HG02885 (cell line): ENCODE data around the gene LRRC75A.

Experiments used
- ATAC-seq: cut with Tn5 transposase; IDR thresholded peaks from one replicate; pipeline ENCODE4 v1.9.1; 2021; ENCODE audit warnings: mild to moderate bottlenecking; ENCODE audit not compliant: unreplicated experiment, poor library complexity

LRRC75A gene

DNA sequence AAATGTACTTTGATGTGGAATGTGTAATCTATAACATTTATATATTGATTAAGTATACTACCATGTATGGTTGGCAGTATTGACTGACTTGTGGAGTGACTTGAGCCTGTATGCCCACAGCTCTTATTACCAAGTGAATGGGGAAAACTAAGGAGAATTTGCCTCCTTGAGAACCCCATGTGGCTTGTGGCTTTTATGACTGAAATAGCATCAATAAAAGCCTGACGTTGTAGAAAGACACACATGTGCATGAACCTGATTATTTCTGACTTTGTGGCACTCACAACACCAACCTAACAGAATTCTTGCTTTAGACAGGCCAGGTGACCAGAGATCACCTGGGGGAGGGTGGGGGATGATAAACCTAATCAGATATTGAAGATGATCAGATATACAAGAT, 2.1 kb upstream of the LRRC75A start:
- ATAC-seq, result no peak

DNA sequence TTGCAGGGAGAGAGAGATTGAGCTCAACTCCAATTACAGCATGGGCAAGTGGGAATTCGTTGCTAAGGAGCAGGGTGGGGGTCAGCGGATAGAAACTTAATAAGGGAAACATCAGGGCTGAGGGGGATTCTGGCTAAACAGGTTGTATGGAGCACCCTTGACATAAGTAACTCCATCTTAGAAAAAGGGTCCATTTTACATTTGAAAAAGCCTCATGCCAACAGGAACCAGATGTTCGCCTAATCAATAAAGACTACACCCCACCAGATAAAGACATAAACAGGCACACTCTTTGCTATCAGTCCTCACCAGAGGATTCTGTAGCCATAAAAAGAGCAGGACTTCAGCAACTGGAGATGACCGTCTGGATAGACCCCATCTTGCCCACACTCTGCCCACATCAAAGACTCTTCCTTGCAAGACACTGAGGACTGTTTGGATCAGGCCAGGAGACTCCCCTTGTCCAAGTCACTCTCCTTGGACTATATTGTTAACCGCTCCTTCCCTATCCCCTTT, 1.6 kb upstream of the LRRC75A start:
- ATAC-seq, result no peak

DNA sequence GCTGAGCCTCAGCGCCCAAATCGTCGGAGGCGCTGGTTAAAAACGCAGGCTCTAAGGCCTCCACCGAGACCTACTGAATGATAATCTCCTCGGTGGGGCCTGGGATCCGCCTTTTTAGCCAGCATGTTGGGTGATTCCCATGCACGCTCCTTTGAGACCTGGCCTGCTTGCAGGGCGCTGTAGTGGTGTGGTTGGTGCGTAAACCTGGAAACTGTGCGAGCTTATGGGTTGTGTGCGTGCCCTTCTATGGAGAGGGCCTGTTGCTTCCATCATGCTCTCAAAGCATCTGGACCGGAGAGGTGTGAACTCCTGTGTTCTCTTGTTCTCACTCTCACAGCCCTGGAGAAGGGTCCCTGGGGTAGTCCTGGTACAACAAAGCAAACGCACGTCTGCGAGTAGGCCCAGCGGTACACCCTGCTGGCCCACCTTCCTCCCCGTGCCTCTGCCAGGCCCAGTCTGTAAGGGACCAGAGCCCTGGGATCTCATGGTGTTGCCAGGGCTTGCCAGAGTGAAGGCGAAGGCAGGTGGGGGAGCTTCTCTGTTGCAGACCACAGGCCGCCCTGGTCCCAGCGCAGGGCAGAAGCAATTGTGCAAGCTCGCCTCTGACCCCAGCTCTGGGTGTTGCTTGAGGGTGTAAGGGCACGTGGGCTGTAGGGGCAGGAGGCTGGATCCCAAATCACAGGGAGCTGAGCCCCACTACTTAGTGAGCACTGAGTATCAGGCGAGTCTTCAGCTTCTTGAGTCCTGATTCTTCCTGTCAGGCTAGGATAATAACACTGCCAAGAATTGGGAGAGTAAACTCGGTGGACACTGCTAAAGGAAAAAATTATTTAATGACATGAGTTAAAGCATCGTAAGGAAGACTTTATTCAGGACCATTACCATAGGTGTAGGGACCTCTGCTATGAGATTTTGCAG, 879 bp upstream of the LRRC75A start:
- no peak for ATAC-seq

DNA sequence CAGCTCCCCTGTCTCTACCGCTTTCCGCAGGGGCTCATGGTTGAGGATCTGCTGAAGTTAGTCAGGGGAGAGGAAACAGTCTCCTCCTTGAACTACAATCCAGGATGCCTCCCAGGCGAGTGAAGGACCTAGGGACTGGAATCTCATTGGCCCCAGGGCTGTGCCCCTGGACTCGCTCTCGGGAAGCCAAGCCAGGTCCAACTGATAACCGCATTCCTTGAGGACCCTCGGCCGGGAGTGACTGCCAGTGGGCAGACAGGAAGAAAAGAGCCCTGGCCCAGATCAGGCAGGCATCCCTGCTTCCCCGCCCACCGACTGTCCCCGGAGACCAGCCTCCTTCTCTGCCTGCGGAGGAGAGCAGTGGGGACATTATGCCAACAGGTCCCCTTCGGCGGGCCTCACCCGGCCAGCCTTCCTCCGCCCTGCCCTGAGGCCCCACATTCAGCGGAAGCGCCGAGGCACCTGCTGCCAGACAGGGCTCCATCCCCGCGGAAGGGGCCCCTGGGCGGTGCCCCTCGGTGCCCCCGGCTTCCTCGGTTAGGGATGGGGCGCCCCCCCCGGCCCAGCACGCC, 776 bp downstream of the LRRC75A start:
- ATAC-seq, result no peak

DNA sequence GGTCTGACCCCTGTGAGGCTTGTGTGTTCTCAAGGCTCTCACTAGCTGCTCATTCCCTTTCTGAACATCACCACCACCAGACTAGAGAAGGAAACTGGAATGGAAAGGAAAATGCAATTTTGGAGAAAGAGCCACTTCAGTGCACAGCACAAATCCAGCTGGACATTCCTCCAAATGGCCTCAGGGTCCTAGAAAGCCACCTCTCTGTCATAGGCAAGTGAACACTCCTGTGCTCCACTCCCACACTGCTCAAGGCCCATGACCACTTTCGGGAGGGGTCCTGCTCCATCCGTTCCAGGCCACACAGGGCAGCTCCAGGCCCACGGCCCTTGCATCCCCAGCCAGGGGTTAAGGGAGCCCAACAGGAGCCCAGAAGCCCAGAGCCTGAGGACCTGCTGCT, 2.6 kb downstream of the LRRC75A start:
- no peak for ATAC-seq

DNA sequence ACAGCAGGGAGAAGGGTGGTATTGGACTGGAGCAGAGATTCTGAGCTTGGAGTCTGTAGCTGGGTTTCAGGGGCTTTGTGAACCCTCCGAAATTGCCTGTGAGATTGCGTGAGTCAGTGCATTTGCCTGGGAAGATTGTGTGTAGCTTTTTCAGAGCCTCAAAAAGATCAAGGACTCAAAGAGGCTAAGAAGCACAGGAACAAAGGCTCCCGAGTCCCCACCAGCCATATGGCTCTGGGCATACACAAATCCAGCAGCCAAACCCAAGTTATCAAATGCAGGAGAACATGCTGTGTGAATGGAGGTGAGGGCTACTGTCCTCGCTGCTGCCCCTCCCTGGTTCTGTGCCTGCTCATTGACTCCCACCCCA, 3.0 kb downstream of the LRRC75A start:
- ATAC-seq, result no peak

DNA sequence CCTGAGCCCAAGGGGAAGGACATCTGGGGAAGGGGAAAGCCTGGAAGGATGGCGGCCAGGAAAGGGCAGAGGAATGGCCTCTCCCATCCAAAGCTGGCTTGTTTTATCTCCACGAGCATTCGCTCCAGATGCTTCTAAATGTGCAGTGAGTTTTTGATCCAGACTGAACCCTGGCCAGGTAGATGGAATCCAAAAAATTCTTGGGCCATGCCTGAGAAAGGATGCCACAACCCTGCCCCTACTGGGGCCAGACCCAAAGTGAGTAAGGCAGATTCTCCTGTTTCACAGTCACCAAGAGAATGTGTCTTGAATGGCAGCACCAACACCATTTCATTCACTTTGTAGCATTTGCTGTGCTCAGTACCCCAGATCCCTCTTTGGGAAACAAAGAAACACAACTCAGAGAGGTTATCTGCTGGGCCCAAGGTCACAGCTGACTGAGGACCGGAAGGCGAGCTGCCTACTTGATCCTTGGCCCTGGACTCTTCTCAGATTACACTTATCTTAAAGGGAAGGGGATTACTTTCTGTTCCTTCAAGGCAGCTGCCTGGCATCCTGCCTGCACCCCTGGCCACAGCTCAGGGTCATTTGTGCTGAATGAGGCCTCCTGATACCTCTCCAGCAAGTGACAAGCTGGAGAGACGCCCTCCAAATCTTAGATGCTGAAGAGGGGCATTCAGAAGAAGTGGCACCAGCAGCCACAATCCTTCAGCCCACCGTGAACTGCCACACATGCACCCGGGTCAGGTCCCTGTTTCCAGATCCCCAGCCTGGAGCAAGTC, 3.6 kb downstream of the LRRC75A start:
- ATAC-seq, result no peak

DNA sequence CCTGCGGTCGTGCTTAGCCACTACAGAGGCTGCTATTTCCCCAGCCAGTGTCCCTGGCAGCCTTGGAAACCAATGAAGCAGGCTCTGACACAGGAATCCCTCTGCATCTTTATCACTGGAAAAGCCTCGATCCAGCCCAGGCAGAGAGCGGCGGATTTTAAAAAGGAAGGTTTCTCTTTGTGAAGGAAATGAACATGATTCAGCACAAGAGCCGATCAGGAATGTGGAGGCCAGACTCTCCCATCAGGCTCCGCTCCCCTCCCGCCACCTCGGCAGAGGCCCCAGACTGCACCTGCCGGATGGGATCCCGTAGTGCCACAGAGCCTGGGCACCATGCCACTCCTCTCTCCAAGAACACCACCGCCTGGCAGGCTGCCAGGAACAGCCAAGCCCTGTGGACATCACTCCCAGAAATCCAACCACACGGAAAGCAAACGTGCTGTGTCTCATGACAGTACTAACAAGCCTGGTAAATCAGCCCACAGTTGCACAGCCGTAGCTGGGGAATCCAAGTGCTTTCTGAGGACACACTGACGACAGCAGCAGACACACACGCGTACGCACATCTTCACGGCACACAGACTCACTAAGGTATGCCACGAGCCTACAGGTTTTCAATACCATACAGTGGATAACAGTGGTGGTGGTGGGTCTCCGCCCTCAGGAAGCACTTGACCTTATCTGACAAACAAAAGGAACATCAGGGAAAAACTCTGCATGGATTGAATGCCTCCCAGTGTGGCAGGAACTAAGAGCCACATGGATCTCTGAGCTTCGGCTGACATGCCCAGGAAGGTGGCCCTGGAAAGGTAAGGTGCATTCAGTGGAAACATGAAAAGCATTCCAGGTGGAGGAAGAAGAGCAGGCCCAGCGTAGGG, 5.4 kb downstream of the LRRC75A start:
- no peak for ATAC-seq

DNA sequence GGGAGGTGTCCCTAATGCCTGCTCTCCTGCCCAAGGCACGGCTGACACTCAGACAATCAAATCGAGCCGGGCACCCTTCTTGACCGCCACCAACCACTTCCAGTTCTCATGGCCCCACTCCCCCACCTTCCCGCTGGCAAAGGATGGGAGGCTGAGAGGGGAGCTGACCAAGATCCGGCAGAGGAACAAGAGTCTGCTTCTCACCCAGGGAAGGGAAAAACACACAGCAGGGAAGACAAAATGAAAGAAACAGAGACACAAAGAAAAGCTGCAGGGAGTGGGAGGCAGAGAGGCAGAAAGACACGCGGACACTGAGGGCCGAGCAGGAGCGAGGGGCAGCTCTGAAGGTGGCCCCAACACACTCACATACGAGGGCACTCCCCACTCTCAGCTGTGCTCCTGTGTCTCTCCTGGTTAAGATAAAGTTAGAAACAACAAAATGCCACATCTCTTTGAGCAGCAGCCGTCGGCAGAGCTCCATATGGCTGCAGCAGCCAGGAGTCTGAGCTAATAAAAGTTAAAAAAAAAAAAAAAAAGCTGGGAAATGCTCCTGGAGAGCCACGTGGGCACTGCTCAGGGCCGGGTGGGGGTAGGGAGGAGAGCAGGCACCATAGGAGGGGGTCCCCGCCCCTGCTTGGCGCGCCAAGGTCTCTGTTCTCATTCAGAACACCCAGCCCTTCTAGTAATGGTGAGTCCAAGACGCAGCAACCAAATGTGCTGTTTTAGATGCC, 7.4 kb downstream of the LRRC75A start:
- ATAC-seq, result no peak

DNA sequence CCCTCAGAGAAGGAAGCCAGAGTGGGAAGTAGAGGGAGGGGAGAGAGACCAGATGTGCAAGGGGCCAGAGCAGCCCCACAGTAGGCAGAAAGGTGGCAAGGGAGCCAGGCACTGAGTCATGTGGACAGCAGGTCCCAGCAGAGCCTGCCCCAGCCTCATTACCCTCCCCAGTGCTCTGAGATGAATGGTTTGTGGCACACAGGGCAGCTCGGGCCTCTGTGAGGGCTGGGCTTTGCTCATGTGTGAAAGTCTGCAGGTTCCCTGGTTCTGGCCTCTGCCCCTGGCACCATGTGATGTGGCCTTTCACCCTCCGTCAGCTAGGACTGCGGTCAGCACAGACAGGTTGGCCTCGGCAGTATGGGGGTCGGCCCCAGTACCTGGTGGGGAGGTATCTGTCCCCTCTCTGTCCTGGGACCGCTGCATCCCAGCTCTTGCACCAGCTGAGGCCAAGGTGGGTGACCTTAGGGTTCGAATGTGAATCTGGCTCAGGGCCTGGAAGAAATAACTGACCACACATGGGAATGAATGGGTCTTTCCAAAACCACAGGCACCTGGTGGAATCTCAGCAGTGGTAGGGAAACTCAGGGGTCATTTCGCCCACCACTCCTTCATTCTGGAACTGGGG, 8.9 kb downstream of the LRRC75A start:
- no peak for ATAC-seq

DNA sequence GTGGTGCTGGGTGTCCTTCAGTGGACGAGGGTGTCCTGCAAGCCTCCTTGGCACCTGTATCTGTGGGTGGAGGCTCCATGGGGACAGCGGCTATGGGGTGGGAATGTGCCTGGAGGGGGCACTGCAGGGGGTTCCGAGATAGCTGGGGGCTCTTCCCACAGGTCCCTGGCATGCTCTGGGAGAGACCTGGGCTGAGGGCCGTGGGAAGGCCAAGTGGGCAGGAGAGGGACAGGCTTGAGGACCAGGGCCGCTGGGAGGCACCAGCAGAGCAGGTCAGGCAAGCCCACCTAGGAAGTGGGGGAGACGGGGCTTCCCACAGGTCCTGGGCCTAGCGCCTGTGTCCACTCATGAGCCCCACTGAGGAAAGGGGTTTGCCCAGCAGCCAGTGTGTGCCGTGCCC, 9.7 kb downstream of the LRRC75A start:
- ATAC-seq, result no peak

DNA sequence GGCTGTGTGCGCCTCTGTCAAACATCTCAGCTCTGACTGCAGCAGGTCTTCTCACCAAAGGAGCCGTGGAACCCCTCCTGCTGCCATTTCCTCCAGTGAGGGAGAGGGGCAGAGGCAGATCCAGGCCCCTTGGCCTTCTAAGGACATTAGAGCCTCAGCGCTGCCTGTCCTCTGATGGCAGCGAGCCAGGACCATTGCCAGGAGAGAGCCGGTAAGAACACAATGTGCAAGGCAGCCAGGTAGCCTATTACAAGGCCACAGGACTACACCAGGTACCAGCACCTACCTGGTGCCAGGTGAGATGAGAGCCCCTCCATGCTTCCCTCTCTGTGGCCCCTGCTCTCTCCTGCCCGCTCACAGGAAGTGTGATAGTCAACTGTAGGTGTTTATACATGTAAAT, 11.0 kb downstream of the LRRC75A start:
- ATAC-seq, result no peak

DNA sequence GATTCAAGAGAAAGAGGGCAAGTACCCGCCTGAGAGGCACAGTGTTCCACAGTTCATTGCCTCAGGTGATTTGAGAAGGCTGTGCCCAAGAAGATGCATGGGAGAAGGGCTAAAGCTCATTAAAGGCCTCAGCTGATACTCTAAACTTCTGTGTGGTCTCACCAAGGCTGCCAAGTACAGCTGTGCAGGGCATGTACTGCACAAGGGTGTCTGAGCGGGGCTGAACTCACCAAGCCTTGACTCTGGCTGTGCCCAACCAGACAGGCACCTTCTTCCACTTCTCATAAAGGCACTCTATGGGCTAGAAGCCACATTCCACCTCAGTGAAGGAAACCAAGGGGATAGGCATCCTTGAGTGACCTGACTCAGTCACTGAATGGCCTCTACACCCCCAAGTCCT, 12.7 kb downstream of the LRRC75A start:
- ATAC-seq, result no peak

DNA sequence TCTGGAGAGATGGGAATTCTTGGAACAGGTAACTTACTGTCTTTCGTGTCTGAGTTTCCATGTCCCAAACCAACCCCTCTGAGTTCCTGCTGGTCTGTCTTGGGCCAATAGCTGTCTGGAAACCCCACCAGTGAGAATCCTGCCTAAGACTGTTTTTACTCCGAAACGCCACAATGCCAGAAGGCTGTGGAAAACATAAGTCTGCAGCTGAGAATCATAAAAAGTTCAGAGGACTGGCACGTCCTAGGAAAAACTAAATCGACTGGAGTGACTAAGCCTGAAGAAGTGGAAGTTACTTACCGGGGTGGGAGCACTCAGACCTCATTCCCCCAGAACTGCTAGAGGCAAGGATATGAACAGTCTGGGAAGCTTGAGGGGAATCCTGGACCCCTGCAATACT, 13.3 kb downstream of the LRRC75A start:
- ATAC-seq, result no peak

DNA sequence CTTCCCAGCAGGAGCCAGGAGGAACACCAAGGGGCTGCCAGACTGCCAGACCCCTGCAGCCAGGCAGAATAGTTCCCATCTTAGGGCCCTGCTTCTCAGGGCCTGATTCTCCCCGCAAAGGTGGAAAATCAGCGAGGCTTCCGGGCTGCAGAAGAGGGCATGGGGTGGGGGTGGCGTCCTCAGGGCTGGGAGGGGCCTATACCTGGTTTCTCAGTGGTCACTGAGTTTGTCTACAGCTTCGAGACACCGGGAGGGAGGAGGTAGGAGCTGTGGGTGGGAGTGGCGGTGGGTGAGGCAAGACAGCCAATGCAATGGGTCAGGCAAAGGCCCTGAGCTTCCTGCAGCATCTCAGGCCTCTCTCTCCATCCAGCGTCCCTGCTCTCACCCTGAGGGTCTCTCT, 14.3 kb downstream of the LRRC75A start:
- ATAC-seq, result no peak

DNA sequence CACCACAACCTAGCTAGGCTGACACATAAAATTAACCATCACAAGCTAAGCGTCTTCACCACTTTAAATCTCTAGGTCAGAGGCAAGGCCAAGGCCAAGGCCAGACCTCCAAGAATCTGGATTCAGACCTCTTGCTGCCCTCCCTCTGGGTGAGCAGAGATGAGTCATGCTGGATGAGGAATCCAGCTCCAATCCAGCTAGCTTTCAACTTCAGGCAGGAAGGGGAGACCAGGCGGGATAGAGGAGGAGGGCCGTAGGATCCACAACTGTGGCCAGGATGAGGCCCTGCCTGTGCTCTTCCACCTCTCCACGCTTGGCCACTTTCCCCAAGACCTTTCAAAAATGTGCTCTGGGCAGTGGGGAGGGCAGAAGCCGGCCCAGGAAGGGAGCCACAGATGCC, 14.7 kb downstream of the LRRC75A start:
- no peak for ATAC-seq

DNA sequence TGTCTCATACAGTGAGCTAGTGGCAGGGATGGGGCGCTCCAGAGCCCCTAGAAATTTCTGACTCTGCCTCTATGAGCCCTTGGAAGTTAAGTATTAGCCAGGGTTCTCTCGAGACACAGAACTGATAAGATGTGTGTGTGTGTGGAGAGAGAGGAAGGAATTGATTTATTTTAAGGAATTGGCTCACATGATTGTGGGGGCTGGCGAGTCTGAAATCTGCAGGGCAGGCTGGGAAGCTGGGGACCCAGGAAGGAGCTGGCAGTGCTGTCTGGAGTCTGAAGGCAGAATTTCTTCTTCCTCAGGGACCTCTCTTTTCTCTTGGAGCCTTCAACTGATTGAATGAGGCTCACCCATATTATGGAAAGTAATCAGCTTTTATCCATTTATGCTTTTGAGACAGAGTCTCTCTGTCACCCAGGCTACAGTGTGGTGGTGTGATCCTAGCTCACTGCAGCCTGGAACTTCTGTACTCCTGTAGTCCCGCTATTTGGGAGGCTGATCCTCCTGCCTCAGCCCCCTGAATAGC, 16.8 kb downstream of the LRRC75A start:
- ATAC-seq, result no peak

DNA sequence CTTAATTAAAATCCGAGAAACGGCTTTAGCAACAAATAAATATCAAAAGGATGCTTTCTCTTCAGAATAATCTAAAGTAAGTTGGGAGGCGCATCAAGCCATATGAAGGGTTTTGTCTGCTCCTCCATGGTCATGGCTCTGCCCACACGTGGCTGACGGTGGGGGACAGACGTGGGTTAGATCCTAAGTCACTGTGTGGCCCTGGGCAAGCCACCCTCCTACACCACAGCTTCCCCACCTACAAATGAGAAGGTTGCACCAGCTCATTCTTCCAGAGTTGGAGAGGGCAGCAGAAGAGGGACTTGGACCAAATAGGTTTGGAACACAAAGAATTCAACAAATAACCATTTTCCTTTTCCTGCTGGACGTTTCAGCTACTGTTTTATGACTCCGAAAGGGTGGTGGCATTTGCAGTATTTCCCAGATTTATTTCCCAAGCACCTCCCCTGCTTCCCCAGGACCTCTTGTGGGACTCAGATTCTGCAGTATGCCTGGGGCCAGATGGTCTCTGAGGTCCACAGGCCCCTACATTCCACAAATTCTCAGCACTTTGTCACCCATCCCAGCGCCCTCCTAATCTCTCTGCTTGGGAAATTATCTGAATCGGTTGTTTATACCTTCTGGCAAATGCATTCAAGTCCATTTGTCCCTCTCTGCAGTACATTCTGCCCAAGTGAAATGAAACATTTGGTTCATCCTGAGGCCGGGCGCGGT, 17.8 kb downstream of the LRRC75A start:
- ATAC-seq, result no peak
